Fibroblast of the aortic adventitia (primary cell): ENCODE data around the gene NPR2. TPM values are rescaled to one million over a fixed set of nuclear protein-coding genes. Genes with fewer than 3 reads are reported as not detected.

Experiments used
- DNase-seq: peaks from one replicate; pipeline ENCODE4 v3.0.0-alpha.2; 2010; ENCODE audit warnings: low read depth
- H3K4me3 ChIP-seq: 2 replicates; pipeline ENCODE4 v1.5.1; 2011; ENCODE audit warnings: low read depth, mild to moderate bottlenecking, control low read depth, low read length, moderate library complexity
- CTCF ChIP-seq: IDR thresholded peaks from 2 replicates; pipeline ENCODE4 v1.5.1; 2011; ENCODE audit warnings: mild to moderate bottlenecking, low read length, control low read depth, inconsistent platforms; ENCODE audit not compliant: insufficient read depth
- small RNA-seq: library from RNA; depleted of rRNA; stranded (forward); fragments of <200 nt; gene quantifications from one replicate; pipeline ENCODE3, GENCODE V24; 2012
- total RNA-seq: library from RNA; depleted of rRNA; stranded (reverse); fragments of >200 nt; gene quantifications from 2 replicates; pipeline ENCODE4 v1.2.3, GENCODE V29; 2012; ENCODE audit warnings: low replicate concordance

Gene NPR2
- total RNA-seq, 1 donor = 17.1 TPM

- no peak for TF ChIP-seq CTCF
- DNase-seq = no peak
- H3K4me3 ChIP-seq = no peak overlapping the region
These were observed 61.0 kb downstream of the NPR2 start for GRCh38 chr9:35852267-35852815.

GRCh38 chr9:35852876-35853865 is 61.8 kb downstream of the NPR2 start:
- no peak for DNase-seq
- no peak for TF ChIP-seq CTCF
- no peak overlapping the region for H3K4me3 ChIP-seq

- TF ChIP-seq CTCF = no peak
- no peak for DNase-seq
- no peak overlapping the region for H3K4me3 ChIP-seq
These were observed 62.8 kb downstream of the NPR2 start for GRCh38 chr9:35854091-35854762.

GRCh38 chr9:35856206-35856605 is 64.8 kb downstream of the NPR2 start:
- DNase-seq = no peak
- TF ChIP-seq CTCF = no peak
- H3K4me3 ChIP-seq = no peak overlapping the region

- no peak for TF ChIP-seq CTCF
- H3K4me3 ChIP-seq = no peak overlapping the region
- no peak for DNase-seq
These were observed 65.5 kb downstream of the NPR2 start for GRCh38 chr9:35856882-35857281.

- TF ChIP-seq CTCF = no peak
- no peak overlapping the region for H3K4me3 ChIP-seq
- DNase-seq = no peak
These were observed 67.1 kb downstream of the NPR2 start for GRCh38 chr9:35858458-35858857.

Small RNA genes within 50 kb of the gene (small RNA-seq; reads per million reads assigned to genes)
- 0.25 reads per million for gene HINT2

Other genes with a start within 250 kb of the NPR2 start
- 13.3 and 21.3 TPM in 2 replicates for gene TESK1, start 186.3 kb upstream of the NPR2 start, total RNA-seq
- 1.1 and 1.9 TPM in 2 replicates for gene CD72, start 173.2 kb upstream of the NPR2 start, total RNA-seq
- gene SIT1, start 140.7 kb upstream of the NPR2 start, total RNA-seq = 0.18 and 1.6 TPM in 2 replicates
- gene RMRP, start 133.6 kb upstream of the NPR2 start, total RNA-seq = 966 and 30,763 TPM in 2 replicates
- gene CCDC107, start 133.3 kb upstream of the NPR2 start, total RNA-seq = 6.1 and 10.9 TPM in 2 replicates
- 3.9 TPM in 1 of 2 replicates, not detected in the other for gene ARHGEF39, start 126.4 kb upstream of the NPR2 start, total RNA-seq
- gene CA9, start 117.7 kb upstream of the NPR2 start, total RNA-seq = 0.45 and 1.5 TPM in 2 replicates
- 484 and 2,099 TPM in 2 replicates for gene TPM2, start 101.7 kb upstream of the NPR2 start, total RNA-seq
- 287 and 513 TPM in 2 replicates for gene TLN1, start 59.4 kb upstream of the NPR2 start, total RNA-seq
- 56.1 and 68.3 TPM in 2 replicates for gene CREB3, start 58.9 kb upstream of the NPR2 start, total RNA-seq
- 25.5 and 36.1 TPM in 2 replicates for gene GBA2, start 42.4 kb upstream of the NPR2 start, total RNA-seq
- gene RGP1, start 42.3 kb upstream of the NPR2 start, total RNA-seq = 7.8 and 16.0 TPM in 2 replicates
- not detected in 2 replicates for gene MSMP, start 37.3 kb upstream of the NPR2 start, total RNA-seq
- gene SPAG8, start 20.7 kb downstream of the NPR2 start, total RNA-seq = 0.81 and 3.3 TPM in 2 replicates
- 24.9 and 32.6 TPM in 2 replicates for gene HINT2, start 23.5 kb downstream of the NPR2 start, total RNA-seq
- gene FAM221B, start 37.1 kb downstream of the NPR2 start, total RNA-seq = not detected in 2 replicates
- gene TMEM8B, start 37.6 kb downstream of the NPR2 start, total RNA-seq = 1.9 and 2.8 TPM in 2 replicates
- not detected in 2 replicates for gene OR13J1, start 78.8 kb downstream of the NPR2 start, total RNA-seq
- 0.81 TPM in 1 of 2 replicates, not detected in the other for gene HRCT1, start 114.6 kb downstream of the NPR2 start, total RNA-seq
- not detected in 2 replicates for gene SPAAR, start 117.9 kb downstream of the NPR2 start, total RNA-seq
- not detected in 2 replicates for gene OR2S2, start 166.6 kb downstream of the NPR2 start, total RNA-seq
- 30.1 and 61.8 TPM in 2 replicates for gene RECK, start 245.3 kb downstream of the NPR2 start, total RNA-seq